ENCODE results near the gene SRP14.

GRCh38 chr15:40051616-40052415 is 12.8 kb upstream of the SRP14 start:
- TF ChIP-seq CTCF (IDR thresholded peaks at IDR 0.05; ENCODE audit: insufficient read depth, low read depth, low read length) (no peak), EZH2 (IDR thresholded peaks at IDR 0.05; ENCODE audit: insufficient read depth, low read length) (no peak)
